Pons (tissue), 1 donor: Measurements from ENCODE around the gene LRRC36.
A peak's percentile ranks its signal among the peaks of the same experiment; 100 is the strongest.

Experiments used
- DNase-seq: peaks from one replicate; pipeline ENCODE4 v3.0.0-alpha.2; 2016; ENCODE audit warnings: low spot score

The LRRC36 gene, protein sequence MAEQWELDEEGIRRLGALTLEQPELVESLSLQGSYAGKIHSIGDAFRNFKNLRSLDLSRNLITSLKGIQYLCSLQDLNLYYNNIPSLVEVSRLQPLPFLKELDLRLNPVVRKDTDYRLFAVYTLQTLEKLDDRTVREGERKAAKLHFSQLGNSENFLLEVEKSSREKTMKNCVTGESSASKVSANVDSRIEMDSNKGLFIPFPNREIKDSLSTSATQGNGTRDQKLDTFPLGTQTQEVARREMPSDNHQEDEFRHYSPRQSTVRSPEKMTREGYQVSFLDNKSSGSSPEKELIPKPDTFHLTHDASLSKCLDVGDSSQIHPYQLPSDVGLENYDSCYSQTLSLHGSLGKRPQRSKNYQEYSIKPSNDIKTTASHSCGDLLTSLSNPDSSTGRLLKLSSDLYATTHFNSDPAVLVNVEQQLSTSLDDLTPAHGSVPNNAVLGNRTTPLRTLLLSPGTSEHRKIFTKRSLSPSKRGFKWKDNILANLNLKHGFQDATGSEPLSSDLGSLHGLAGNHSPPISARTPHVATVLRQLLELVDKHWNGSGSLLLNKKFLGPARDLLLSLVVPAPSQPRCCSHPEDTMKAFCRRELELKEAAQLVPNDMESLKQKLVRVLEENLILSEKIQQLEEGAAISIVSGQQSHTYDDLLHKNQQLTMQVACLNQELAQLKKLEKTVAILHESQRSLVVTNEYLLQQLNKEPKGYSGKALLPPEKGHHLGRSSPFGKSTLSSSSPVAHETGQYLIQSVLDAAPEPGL

GRCh38 chr16:67326472-67327309 is at the start of gene LRRC36, which contains the start of gene KCTD19:
TSS of gene LRRC36 (plus strand) at chr16:67326815. CDS start at chr16:67326863, 48 bp downstream.
TSS of gene KCTD19 (minus strand) at chr16:67326741. CDS start at chr16:67326707, 34 bp downstream.
- no peak for DNase-seq

DNA sequence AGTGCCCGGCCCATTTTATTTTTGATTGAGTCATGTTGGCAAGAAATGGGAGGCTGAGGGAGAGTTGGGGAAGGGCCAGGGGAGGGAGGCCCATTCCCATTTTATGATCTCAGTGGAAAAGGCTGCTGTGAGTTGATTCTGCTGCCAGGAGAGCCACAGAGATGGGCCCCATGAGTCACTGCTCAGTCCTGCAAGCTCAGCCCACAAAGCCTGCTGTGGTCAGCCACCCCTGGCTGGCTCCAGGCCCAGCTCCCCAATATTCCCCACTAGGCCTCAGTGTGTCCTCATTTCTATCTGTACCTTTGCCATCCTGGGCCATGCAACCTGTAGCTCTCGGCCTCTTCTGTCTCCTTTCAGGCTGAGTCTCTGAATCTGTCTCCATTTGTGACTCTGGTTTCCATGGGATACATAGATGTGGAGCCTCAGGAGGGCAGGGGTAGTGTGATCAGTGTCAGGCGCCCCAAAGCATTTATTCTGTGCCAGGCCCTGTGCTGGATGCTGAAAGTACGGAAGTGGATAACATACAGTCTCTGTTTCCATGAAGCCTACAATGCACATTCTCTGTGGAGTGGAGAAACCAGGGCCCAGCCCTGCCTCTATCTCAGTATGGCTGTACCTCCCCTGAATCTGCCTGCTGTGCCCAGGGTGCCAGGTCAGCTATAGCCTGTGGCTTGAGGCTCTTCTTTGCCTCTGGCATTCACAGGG is 49.2 kb upstream of the LRRC36 start:
- no peak for DNase-seq

DNA sequence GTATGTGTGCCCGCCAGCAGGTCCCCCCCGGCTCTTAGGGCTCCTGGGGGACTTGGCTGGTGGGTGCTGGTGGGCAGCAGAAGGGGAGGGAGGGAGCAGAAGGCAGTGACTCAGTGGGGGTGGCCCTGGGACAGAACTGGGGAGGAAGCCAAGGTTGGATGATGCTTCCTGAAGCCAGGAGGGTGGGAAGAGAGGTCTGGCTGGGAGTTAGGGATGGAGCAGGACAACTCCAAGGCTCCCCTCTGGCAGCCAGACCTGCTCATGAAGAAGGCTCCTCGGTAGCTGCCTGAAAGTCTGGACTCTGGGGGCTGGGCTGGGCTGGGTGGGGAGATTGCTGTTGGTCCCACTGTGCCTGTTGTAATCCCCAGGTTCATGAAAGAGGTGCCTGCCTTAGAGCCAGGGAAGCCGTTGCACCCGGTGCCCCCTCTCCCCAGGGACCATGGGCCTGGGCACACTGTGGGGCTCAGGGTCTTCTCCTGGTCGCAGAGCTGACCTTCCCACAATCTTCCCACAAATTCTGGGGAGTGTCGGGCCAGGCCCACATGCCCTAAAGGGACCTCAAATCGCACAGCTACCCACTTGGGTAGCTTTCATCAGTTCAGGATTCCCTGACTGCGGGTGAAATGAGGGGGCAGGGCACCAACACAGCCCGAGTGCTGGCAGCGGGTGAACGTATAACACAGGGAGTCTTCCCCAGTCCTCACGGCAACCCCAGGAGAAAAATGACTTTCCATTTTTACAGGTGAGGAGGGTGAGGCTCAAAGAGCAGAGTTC is 48.4 kb upstream of the LRRC36 start:
- no peak for DNase-seq

GRCh38 chr16:67278773-67279295 is 47.8 kb upstream of the LRRC36 start:
- DNase-seq, result no peak

DNA sequence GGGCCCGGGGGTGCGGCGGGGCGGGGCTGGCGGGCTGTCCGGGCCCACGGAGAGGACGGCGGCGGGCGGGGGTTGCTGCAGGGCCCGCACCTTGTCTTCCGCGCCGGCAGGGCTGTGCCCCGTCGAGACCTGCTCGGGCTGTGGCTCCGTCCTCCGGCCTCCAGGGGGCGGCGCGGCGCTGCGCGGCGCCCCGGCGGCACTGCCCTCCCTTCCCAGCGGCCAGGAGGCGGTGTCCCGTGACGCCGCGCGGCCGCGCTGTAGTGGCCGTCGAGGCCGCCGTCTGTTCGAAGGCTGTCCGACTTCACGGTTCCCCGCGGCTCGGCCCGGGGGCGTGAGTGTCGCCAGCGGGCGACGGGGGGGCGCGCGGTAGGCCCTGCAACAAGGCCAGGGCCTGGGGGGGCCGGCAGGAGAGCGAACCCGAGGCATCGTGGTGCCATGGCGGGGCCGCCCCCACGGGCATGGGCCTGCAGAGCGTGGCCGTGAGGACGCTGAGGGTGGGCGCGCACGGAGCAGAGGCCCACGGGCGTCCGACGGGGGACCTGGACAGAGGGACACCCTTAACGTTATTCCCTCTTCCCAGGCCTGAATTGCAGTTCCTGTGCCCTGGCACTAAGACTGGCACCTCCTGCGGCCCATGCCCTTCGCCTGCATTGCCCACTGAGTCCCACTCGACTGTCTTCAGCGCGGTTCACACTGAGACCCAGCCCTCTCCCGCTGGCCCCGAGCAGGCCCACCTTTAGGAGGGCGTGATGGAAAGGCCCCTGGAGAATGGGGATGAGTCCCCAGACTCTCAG is 47.1 kb upstream of the LRRC36 start, which contains the start of gene PLEKHG4:
PLEKHG4 (plus strand) TSS at position 237 of the 794 bp plus-strand sequence; CDS start at position 750, 513 bp downstream.
- peak; percentile 53 for DNase-seq

DNA sequence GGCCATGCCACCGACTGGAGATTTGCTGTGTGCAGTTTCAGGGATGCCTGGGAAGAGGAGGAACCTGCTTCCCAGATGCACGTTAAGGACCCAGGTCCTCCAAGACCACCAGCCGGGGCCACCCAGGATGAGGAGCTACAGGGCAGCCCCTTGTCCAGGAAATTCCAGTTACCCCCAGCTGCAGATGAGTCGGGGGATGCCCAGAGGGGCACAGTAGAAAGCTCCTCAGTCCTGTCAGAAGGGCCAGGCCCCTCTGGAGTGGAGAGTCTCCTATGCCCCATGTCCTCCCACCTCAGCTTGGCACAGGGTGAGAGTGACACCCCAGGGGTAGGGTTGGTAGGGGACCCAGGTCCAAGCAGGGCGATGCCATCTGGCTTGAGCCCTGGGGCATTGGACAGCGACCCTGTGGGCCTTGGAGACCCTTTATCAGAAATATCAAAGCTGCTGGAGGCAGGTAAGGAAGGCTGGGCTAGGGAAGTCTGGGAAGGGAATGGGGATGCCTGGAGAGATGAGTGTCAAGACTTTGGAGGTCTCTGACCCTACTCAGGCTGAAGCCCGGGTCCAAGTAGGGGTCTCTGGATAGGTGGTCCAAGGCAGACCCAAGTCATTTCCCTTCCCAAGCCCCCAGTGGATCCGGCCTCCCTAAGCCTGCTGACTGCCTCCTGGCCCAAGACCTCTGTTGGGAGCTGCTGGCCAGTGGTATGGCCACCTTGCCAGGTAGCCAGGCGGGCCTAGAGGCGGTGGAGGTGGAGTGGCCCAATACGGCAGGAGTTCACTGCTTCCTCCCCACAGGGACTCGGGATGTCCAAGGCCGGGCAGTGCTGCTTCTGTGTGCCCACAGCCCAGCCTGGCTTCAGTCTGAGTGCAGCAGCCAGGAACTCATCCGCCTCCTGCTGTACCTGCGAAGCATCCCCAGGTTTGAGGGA is 46.3 kb upstream of the LRRC36 start:
- DNase-seq, result no peak

DNA sequence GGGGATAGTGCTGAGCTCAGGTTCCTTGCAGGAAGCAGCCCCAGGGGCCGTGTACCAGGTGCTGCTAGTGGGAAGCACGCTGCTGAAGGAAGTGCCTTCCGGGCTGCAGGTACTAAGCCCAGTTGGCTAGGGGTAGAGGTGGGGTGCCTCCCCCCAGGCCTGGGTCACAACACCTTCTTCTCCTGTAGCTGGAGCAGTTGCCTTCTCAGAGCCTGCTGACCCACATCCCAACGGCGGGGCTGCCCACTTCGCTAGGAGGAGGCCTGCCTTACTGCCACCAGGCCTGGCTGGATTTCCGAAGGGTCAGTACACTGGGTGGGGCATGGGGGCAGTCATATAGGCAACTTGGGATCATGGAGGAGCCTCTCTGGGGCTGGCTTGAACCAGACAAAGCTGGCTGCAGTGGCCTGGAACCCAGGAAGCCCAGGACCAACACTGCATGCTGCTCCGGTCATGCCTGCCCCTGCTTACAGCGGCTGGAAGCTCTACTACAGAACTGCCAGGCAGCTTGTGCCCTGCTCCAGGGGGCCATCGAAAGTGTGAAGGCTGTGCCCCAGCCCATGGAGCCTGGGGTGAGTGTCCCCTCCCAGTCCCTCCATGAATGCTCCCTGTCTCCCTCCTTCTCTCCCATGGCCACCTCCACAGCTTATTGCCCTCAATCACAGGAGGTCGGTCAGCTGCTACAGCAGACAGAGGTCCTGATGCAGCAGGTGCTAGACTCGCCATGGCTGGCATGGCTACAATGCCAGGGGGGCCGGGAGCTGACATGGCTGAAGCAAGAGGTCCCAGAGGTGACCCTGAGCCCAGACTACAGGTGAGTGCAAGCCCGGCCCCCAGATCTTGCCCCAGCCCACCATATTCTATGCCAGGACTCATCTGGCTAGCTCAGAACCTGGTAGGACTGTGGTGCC is 44.8 kb upstream of the LRRC36 start:
- DNase-seq, result no peak

- DNase-seq, result no peak
Observed at GRCh38 chr16:67282447-67282805, 44.2 kb upstream of the LRRC36 start.

DNA sequence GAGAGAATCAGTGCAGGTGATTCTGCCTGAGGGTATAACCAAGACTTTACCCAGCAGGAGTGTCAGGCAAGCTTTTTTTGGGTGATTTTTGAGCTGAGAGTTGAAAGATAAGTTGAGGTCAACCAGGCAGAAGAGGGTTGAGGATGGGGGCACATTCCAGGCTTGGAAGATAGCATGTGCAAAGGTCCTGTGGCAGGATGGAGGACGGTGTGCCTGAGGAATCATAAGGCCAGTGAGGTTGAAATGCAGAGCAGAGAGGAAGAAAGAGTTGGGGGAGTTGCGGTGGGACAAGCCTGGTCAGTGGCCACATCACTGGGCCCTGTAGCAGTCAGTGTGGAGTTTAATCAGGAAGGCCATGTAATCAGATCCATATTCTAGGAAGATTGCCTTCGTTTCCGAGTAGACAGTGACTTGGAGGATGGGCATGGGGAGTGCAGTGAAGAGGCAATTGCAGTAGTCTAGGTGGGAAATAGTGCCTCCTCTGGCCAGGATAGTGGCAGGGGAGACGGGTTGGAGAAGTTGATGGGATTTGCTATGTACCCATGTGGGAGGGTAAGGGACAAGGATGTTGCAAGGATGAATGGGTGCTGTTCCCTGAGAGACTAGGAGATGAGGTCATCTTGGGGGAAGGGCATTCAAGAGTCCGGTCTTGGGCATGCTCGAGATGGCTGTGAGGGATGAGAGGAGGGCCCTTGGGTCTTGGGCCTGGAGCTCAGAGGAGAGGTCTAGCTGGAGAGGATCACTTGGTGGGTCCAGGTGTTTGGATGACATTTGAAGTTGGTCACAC is 43.4 kb upstream of the LRRC36 start:
- DNase-seq, result no peak

- DNase-seq, result no peak
Observed at GRCh38 chr16:67283826-67284555, 42.6 kb upstream of the LRRC36 start.

DNA sequence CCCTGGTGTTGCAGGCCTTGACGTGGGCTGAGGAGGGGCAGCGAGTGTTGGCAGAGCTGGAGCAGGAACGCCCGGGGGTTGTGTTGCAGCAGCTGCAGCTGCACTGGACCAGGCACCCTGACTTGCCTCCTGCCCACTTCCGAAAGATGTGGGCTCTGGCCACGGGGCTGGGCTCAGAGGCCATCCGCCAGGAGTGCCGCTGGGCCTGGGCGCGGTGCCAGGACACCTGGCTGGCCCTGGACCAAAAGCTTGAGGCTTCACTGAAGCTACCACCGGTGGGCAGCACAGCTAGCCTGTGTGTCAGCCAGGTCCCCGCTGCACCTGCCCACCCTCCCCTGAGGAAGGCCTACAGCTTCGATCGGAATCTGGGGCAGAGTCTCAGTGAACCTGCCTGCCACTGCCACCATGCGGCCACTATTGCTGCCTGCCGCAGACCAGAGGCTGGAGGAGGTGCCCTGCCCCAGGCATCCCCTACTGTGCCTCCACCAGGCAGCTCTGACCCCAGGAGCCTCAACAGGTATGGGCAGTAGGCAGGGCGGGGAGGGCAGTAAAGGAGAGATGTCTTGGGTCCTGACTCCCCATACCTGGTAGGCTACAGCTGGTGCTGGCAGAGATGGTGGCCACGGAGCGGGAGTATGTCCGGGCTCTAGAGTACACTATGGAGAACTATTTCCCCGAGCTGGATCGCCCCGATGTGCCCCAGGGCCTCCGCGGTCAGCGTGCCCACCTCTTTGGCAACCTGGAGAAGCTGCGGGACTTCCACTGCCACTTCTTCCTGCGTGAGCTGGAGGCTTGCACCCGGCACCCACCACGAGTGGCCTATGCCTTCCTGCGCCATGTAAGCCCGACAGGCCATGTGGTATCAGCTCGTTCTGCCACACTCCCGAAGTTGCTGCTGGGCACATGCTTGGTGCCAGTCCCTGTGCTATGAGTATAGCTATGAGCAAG is 41.6 kb upstream of the LRRC36 start:
- DNase-seq, result no peak

GRCh38 chr16:67286441-67287235 is 40.0 kb upstream of the LRRC36 start:
- DNase-seq, result no peak

DNA sequence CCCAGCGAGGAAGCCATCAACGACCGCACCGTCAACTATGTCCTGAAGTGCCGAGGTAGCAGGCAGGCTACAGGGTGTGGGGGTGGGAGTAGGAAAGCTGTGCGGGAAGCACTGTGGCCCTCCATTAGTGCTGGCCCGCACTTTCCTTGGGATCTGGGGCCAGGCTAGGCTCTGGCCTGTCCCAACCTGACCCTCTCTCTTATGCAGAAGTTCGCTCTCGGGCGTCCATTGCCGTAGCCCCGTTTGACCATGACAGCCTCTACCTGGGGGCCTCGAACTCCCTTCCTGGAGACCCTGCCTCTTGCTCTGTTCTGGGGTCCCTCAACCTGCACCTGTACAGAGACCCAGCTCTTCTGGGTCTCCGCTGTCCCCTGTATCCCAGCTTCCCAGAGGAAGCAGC is 38.7 kb upstream of the LRRC36 start:
- DNase-seq, result no peak

GRCh38 chr16:67291461-67291860 is 35.2 kb upstream of the LRRC36 start:
- DNase-seq, result no peak
